Lower leg skin (tissue), 3 donors: ENCODE measurements around the gene RASD2.

Experiments used
- CTCF ChIP-seq, 3 donors: fragments of 450-650 bp; IDR thresholded peaks; one replicate each; pipeline ENCODE4 v1.5.1; 2016; ENCODE audit warnings: antibody characterized with exemption in 3 of 3, mild to moderate bottlenecking in 3 of 3, moderate library complexity in 2 of 3
- POLR2A ChIP-seq, 2 donors: fragments of 450-650 bp; IDR thresholded peaks; one replicate each; pipeline ENCODE4 v1.6.1; 2016 to 2017; ENCODE audit warnings: antibody characterized with exemption in 2 of 2, mild to moderate bottlenecking in 1 of 2, moderate library complexity in 1 of 2

GRCh38 chr22:35593071-35593890 lies 52.6 kb downstream of the RASD2 start:
- no peak for TF ChIP-seq POLR2A (IDR thresholded peaks at IDR 0.05)
- TF ChIP-seq CTCF (IDR thresholded peaks at IDR 0.05) = no peak
